HS-27A (cell line): Measurements from ENCODE around the gene HDDC2.
"Not testable (repeated sequence)": the region's sequence is repeated elsewhere in the genome, so short reads cannot be mapped to it uniquely, and the experiment has no call there.

Experiments
- DNase-seq: peaks from one replicate; pipeline ENCODE4 v3.0.0-alpha.2; 2012; ENCODE audit warnings: low read depth, missing footprints

HDDC2 gene

DNA sequence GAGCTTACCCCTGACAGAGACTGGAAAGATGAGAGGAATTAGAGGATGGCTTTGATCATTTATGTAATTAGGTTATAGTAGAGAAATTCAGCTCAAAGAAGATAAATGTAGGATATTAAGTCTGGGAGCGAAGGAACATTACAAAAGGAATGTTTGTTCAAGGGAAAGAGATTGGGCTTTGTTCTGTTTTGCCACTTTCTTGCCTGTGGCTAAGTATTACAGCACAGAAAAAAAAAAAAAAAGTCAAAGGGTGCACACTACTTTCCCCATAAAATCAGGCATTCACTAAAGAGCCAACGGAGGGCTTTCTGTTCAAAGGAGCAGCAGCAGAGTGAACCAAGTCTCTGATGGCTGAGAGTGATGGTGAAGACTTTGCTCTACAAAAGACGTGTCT is 5.0 kb upstream of the HDDC2 start:
- DNase-seq, result no peak

DNA sequence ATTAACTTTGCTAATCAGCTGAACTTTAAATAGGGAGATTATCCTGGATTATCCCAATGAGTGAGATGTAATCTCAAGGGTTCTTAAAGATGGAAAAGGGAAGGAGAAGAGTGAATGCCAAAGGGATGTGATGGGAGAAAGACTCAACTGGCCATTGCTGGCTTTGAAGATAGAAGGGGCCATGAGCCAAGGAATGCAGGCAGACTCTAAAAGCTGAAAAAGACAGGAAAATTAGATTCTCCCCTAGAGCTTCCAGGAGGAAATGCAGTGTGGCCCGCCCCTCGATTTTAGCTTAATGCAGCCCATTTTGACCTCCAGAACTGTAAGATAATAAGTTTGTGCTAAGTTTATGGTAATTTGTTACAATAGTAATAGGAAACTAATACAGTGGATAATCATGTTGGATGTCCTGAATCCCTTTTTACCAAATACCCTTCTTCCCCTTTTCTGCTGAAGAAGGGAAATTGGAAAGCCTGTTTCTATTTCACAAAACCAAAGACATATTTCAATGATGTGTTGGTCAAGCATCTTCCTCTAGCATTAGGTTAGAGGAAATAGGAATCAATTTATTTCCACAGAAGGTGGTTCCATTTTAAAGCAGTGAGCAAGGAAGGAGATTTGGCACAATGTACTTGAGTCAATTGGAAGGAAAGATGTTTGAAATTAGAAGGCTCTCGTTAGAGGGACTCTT is 3.3 kb upstream of the HDDC2 start:
- no peak for DNase-seq

DNA sequence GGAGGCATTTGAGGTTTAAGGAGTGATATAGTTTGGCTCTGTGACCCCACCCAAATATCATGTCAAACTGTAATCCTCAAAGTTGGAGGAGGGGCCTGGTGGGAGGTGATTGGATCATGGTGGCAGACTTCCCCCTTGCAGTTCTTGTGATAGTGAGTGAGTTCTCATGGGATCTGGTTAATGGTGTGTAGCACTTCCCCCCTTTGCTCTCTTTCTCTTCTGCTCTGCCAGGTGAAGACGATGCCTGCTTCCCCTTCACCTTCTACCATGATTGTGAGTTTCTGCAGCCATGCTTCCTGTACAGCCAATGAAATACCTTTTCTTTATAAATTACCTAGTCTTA is 1.7 kb upstream of the HDDC2 start:
- DNase-seq, result no peak

DNA sequence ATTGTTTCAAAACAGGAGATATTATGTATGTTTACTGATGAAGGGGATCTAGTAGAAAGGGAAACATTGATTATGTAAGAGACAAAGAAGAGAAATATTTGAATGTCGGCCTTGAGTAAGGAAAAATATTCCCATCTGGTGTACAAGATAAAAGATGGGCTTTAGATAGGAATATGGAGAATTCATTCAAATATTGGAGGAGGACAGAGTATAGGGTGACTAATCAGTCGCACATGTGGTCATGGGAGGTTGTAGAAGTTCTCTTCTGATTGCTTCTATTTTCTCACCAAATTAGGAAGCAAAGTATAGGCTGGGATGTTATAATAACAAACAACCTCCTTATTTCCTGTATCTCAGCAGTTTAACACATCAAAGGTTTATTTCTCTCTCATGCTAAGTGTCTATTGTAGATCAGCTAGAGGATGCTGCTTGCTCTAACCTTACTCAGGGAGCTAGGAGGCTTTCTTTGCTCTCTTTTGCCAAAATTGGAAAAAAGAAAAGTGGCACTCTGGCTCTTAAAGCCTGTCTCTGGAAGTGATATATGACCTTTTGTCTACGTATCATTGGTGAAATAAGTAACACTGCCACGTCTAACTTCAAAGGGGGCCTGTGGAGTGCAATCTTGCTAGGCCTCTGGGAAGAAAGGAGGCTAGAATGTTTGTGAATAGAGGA is 1.2 kb upstream of the HDDC2 start:
- DNase-seq, result no peak

DNA sequence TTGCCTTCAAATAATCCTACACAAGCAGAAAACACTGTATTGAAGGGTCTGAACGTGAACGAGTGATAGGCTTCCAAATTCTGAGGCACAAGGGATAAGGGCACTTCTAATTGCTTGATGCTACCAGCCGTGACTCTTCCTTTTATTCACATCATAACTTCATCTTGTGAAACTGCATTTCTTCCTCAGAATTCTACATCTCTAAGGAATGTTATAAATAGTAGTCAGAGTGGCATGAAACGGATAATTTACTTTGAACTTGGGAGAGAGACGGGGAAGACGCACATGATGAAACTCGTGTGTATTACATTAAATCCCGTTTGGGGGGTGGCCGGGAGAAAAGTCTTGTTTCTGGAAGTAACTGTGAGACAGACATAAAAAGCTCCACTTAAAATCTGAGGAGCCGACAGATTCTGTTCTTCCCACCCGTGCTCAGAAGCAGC is 754 bp downstream of the HDDC2 start:
- DNase-seq, result no peak

DNA sequence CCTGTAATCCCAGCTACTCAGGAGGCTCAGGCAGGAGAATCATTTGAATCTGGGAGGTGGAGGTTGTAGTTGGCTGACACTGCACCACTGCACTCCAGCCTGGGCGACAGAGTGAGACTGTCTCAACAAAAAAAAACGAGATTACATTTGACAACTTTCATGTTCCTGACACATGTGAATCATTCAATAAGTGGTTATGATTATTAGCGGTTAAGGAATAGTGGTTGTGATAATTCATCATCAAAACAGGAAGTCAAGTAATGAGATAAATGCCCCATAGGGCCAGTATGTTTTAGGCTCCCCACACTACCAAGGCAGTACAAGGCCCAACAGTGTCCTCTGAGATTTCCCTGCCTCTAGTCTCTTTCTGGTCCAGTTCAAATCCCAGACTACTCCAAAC is 2.5 kb downstream of the HDDC2 start:
- no peak for DNase-seq

DNA sequence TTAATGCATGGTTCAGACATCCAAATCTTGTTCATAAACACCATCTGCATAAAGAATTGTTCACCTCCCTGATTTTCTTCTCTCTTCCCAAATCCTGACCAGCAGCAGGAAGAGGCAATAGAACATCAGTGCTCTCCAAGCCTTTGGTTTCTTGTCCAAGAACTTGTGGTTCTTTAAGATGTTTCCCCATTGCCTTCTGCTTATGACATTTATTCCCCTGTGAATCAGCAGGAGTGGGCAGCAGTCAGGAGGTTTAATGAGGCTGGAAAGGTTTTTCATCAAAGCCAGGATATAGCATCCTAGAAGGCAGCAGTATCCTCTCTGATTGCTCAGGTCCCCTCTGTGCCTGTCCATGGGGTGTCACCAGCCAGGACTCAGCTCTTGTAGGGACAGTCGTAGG is 5.3 kb downstream of the HDDC2 start:
- DNase-seq, result no peak

DNA sequence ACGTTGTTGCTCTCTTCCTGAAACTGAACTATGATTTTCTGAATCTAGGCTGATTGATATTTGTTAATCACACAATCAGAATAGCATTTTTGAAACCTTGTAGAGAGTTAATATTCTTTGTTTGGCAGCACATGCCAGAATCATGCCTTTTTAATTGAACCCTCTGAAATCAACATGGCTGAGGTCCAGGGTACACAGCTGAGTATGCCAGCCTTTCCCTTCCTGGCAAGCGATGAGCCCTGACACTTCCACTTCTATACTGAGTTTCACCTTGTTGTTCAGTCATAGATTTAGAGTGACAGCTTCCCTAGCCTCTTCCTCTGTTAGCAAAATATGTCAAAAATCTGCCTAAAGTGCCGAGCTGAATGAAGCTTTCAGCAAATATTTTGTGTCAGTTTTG is 6.8 kb downstream of the HDDC2 start:
- no peak for DNase-seq

DNA sequence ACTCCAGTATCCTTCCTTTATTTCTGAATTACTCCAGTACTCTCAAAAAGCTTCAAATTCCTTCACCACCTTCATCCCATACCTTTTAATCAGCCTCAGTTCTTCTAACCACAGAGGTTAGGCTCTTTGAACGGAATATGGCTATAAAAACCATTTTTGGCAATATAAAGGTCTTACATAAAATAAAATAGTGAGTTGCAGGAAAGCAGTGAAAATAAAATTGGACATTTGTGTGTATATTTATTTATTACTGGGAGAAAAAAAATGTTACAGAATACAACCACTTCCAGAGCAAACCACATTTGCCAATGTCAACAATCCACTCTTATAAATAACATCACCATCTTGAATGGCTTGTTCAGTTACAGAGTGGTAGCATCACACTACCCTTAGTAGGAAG is 7.7 kb downstream of the HDDC2 start:
- no peak for DNase-seq

DNA sequence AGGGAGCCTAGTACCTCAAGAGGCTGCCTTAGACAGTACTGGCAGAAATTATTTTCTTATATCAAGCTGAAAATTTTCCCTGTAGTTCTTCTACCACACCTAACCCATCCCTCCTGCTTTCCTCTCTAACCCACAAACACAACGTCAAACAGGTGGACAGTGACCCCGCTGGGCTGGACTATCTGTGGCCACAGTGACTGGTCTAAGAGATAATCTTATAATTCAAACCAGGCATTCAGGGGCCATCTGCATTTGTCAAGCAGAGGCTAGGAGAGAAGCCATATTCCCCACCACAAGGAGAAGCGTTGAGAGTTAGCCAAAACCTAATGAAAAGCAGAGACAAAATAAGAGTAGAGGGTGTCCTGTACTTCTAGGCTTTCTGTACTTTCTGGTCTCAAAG is 8.2 kb downstream of the HDDC2 start:
- DNase-seq, result no peak

DNA sequence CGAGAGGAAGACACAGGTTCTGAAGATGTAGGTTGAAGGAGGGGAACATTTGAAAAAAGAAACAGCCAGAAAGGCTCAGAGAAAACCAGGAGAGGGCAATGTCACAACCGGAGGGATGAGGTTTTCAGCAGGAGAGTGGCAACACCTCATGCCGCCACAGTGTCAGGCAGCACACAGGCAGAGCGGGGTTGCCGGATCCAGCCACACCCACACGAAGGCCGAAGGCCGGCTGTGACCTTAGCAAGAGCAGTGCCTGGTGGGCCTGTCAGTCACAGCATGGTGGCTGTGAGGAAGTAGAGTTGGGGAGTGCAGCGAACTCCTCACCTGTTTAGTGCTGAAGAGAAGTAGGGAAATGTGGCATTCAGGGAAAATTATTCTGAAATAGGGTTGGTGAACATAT is 14.0 kb downstream of the HDDC2 start:
- DNase-seq, result no peak

DNA sequence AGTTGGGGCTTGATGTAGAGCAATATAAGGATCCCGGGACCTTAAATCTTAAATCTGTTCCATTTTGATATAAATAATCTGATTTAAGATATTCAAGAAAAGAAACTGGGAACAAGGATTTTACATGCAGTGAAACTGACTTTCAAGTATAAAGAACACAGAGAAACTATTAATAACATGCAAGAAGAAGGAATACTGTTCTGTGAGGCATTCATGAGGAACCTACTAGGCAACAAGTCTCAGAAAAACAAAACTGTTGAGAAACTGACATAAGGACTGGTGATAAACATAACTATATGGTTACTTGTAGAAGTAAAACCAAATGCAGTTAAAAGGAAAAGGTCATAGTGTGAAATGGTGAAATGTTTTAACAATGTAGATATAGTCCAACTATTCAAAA is 15.8 kb downstream of the HDDC2 start:
- DNase-seq, result no peak

DNA sequence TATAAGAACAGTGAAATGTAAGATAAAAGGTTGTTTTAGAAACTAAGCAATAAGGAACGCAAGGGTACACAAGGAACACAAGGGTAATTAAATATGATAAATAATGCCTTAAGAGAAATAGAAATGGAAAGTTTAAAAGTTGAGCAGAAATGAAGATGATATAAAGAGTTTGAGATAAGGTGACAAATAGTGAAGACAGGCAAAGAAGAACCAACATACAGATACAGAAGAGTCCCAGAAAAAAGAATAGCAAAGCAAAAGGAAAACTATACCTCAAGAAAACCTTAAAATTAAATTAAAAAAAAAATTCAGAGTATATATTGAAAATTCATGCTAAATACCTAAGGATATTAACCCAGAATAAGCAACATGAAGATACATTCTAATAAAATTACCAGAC is 16.4 kb downstream of the HDDC2 start:
- no peak for DNase-seq

DNA sequence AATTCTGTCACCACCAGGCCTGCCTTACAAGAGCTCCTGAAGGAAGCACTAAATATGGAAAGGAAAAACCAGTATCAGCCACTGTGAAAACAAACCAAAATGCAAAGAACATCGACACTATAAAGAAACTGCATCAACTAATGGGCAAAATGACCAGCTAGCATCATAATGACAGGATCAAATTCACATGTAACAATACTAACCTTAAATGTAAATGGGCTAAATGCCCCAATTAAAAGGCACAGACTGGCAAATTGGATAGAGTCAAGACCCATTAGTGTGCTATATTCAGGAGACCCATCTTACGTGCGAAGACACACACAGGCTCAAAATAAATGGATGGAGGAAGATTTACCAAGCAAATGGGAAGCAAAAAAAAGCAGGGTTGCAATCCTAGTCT is 19.3 kb downstream of the HDDC2 start:
- DNase-seq, result not testable (repeated sequence)

DNA sequence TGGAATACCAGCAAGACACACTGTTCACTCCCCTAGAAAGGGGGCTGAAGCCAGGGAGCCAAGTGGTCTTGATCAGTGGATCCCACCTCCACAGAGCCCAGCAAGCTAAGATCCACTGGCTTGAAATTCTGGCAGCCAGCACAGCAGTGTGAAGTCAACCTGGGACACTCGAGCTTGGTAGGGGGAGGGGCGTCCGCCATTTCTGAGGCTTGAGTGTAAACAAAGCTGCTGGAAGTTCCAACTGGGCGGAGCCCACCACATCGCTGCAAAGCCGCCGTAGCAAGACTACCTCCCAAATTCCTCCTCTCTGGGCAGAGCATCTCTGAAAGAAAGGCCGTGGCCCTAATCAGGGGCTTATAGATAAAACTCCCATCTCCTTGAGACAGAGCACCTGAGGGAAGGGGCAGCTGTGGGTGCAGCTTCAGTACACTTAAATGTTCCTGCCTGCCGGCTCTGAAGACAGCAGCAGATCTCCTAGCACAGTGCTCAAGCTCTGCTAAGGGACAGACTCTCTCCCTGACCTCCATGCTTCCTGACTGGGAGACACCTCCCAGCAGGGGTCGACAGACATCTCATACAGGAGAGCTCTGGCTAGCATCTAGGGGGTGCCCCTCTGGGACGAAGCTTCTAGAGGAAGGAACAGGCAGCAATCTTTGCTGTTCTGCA is 21.3 kb downstream of the HDDC2 start:
- not testable (repeated sequence) for DNase-seq

DNA sequence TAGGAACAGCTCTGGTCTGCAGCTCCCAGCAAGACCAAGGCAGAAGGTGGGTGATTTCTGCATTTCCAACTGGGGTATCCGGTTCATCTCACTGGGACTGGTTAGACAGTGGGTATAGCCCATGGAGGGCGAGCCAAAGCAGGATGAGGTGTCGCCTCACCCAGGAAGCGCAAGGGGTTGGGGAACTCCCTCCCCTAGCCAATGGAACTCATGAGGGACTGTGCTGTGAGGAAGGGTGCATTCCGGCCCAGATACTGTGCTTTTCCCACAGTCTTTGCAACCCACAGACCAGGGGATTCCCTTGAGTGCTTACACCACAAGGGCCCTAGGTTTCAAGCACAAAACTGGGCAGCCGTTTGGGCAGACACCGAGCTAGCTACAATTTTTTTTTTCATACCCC is 21.8 kb downstream of the HDDC2 start:
- no peak for DNase-seq

DNA sequence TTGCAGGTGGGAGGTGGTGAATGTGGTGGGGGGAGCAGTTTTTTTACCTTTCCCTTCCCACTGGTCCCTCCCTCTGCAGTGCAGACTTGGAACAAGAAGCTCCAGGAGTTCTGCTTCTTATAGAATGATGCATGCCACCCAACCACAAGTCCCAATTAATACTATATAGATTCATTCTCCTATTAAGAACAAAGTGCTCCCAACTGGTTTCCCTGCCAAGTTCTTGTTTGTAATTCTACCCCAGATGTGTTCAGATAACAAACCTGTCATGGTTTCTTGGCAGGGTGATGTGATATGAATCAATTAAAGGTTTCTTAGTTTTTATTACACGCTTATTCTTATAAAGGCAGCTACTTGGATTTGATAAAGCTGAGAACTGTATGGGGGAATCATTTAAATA is 23.9 kb downstream of the HDDC2 start:
- DNase-seq, result no peak

DNA sequence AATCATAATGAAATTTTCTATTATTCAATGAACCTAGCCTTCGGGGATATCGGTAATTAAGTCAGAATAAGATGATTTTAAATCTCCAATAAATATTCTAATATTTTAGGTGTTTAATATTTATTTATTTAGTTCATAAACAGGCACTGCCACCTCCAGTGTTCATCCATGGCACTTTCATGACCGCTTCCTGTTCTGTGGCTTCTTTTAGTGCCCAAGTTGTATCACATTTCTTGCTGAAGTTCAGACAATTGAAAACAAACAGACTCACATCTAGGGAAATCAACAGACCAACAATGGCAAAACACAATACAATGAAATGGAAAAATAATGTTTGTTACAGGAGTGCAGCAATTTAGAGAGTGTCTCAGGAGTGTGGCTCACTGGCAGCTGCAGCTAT is 26.0 kb downstream of the HDDC2 start:
- no peak for DNase-seq

DNA sequence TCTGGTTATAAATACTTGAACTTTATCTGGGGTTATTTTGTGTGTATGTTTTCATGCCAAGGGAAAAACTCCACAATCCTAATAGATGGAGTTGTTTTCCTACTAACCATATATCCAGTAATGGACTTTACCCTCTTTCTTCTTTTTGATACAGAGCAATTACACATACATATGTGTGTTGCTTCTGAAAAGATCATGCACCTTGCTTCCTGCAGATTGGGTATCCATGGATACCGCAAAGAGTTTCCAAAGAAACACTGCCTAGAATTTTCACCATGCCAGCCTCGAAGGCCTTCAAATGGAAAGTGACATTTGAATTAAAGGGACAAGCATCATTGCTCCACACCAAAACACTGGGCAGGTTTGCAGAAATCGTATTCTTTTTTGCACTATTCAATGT is 26.8 kb downstream of the HDDC2 start:
- no peak for DNase-seq

DNA sequence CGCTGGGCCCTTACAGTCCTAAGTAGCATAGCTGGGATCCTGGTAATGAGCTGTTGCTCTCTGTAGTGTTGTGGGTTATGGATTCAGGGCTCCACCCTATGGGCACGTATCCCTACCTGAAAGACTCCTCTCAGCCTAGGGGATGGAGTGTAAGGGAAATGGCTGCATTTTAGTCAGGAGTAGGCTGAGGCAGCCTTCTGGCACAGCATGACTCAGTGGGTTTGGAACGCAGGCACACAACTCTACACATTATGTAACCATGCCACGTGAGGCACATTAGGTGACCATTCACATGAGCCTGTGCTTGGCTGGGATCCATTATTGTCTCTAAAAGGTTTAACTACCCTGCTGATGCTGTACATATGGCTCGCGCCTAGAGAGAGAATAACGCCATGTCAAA is 27.8 kb downstream of the HDDC2 start:
- no peak for DNase-seq

DNA sequence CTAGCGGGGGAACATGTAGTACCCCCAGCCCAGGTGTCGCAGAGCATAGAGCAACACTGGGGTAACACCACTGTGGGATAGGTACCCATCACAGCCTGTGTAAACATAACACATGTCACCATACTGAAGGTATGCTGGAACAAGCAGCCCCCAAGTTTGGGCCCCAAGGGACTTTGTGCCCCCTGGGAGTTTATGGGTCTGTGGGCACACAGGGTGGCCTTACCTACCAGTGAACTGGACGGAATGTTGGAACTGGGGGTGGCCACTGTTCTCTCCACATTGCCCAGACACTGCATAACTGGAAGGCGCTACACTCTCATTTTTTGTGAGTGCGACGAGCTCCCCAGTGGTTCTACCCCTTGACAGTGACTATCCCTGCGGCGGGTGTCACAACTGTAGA is 28.5 kb downstream of the HDDC2 start:
- no peak for DNase-seq

DNA sequence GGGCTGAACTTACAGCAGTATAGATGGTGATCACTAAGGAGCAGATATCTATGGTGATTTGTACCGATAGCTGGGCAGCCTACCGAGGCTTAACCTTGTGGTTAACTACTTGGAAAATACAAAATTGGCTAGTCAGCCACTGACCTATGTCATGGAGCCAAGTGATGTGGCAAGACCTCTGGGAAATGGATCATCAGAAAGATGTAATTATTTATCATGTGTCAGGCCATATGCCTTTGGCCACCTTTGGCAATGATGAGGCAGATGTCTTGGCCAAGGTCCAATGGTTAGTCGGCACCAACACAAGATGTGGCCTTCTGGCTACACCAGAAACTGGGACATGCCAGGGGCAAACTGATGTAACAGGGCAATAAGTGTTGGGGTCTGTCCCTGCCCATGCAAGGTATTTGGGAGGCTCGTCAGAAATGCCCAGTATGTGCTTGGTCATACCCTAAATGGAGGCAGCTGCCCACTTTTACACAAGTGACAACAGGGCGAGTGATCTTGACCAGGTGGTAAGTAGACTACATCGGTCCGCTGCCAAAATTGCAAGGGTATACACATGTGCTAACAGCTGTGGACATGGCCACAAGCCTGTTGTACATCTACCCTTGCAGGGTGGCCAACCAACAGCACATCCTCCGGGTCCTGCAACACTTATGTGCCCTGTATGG is 30.1 kb downstream of the HDDC2 start:
- DNase-seq, result no peak

DNA sequence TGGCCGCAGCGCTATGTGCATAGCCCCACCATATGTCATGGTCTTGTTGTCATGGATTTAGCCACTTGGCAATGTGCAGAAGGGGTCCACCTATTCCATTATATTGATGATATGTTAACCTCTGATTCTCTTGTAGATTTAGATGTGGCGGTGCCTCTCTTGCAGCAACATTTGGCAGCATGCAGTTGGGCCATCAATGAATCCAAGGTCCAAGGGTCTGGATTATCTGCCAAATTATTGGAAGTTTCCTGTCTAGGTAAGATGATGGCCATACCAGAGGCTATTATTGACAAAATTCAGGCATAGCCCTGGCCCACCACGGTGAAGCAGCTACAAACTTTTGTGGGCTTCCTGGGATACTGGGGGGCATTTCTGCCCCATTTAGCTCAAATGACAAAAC is 31.4 kb downstream of the HDDC2 start:
- DNase-seq, result no peak
